Stomach (tissue), 9 donors: Measurements from ENCODE around the gene MDFI. TPM values are rescaled to one million over a fixed set of nuclear protein-coding genes. Genes with fewer than 3 reads are reported as not detected.
A peak's percentile ranks its signal among the peaks of the same experiment; 100 is the strongest.

Experiments used
- DNase-seq, 2 donors: peaks; one replicate each; pipeline versions ENCODE4 v3.0.0 to v3.0.0-alpha.2; 2013 to 2019
- H3K27ac ChIP-seq, 5 donors: fragments of 200-600 bp in 4 of 5; sonication (generic) in 4 of 5; one replicate each; pipeline ENCODE4 v1.5.1; 2013 to 2019; ENCODE audit warnings: mild to moderate bottlenecking in 1 of 5, moderate library complexity in 1 of 5
- H3K27me3 ChIP-seq, 3 donors: fragments of 200-600 bp; sonication (generic); one replicate each; pipeline ENCODE4 v1.5.1; 2017 to 2019; ENCODE audit warnings: mixed run types in 1 of 3
- H3K36me3 ChIP-seq, 4 donors: fragments of 200-600 bp; sonication (generic); 1 replicate in 3 of 4; 2 replicates in 1 of 4; pipeline ENCODE4 v1.5.1; 2016 to 2019
- H3K4me1 ChIP-seq, 4 donors: fragments of 200-600 bp; sonication (generic); one replicate each; pipeline ENCODE4 v1.5.1; 2016 to 2019
- H3K4me3 ChIP-seq, 4 donors: fragments of 200-600 bp; sonication (generic) in 3 of 4; one replicate each; pipeline ENCODE4 v1.5.1; 2016 to 2019; ENCODE audit warnings: mild to moderate bottlenecking in 1 of 4
- H3K9me3 ChIP-seq, 4 donors: fragments of 200-600 bp; sonication (generic); one replicate each; pipeline ENCODE4 v1.5.1; 2016 to 2019
- CTCF ChIP-seq, 7 experiments: fragments of 450-650 bp in 4 of 7; fragments of 200-600 bp in 3 of 7; sonication (generic) in 3 of 7; IDR thresholded peaks; one replicate each; pipeline ENCODE4 v1.5.1; 2016 to 2019; ENCODE audit warnings: antibody characterized with exemption in 7 of 7, control low read depth in 2 of 7, mild to moderate bottlenecking in 1 of 7
- EP300 ChIP-seq: sonication (generic); formaldehyde crosslinking; IDR thresholded peaks from one replicate; pipeline ENCODE4 v1.6.1; 2017; ENCODE audit warnings: antibody characterized with exemption
- POLR2A ChIP-seq, 4 donors: fragments of 450-650 bp; IDR thresholded peaks; one replicate each; pipeline ENCODE4 v1.6.1; 2016; ENCODE audit warnings: antibody characterized with exemption in 4 of 4, control low read depth in 2 of 4, mild to moderate bottlenecking in 1 of 4, moderate library complexity in 1 of 4
- POLR2AphosphoS5 ChIP-seq, 3 donors: sonication (generic); formaldehyde crosslinking; IDR thresholded peaks; one replicate each; pipeline ENCODE4 v1.6.1; 2016; ENCODE audit warnings: antibody characterized with exemption in 3 of 3
- WGBS, 5 donors: extraction: QIAGEN DNeasy Blood & Tissue Kit in 3 of 5; methylation state at CpG; one replicate each; pipeline versions ENCODE4 v1.1.5 to v1.1.7; 2013 to 2018; 5-methylcytosine and 5-hydroxymethylcytosine counted together
- intact Hi-C: fragments of 100-400 bp; cut with DNase I; formaldehyde crosslinking; loops from one replicate; pipeline ENCODE4 v1.15.1; 2023; ENCODE audit warnings: low total_unique reads
- polyA plus RNA-seq, 3 donors: library from polyadenylated mRNA; stranded (reverse); fragments of 200-250 nt; gene quantifications; one replicate each; pipeline ENCODE4 v1.2.3, GENCODE V29; 2013
- total RNA-seq, 5 donors: library from RNA; depleted of rRNA; stranded (reverse); fragments of >200 nt; gene quantifications; one replicate each; pipeline versions ENCODE4 v1.1.0 to v1.2.3, GENCODE V29; 2014 to 2016
- donor health status: healthy with polysubstance abuse.
- donor health status: Bipolar disorder and iron deficiency.
- donor health status: healthy.

MDFI gene
- total and polyA plus RNA-seq, 8 donors, result 3.7 to 17.2 (median 8.3) TPM; not detected in 1

DNA sequence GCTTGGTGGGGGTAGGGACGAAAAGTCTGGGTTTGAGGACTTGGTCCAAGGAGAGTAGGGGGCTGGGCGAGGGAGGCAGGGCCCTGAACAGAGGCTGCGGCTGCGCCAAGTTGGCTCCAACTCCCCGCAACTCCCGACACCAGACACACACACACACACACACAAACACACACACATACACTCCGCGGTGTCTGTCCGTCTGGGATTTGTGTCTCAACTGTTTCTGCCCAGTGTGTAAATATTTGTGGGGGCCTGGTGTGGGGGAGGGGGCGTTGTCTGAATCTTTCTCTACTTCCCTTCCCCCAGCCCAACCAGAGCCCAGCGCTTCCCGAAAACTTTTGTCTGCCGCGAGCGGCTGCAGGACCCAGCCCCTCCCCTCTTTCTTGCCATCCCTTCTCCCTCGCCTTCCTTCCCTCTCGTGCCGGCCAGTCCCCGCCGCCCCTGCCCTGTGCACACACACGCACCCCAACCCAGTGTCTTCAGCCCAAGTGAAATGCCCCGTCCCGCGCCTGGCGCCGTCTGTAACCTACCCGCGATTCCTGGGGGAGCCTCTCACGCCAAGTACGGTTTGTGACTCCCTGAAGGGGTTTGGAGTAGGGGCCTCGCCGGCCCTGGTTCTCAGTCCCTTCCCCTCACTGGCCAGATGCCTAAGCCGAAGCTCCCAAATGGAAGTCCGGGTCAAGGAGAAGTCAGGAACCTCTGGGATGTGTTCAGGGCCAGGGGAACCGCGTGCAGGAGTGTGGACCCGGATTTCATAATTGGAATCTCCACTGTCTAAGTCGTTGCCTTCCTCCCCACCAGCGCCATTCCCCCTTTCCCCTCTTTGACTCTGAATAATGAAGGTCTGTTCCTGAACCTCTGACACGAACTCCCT is 904 bp downstream of the MDFI start:
- WGBS, 5 donors, result 26 to 47% (median 38%) methylated on average over 29 to 40 of the region's 40 CpGs
- Histone ChIP-seq H3K27me3 (peaks cover 7 to 63% (median 28%) of the 10 kb centered on the region in 3 donors), H3K9me3 (no peaks in the 10 kb centered on the region), H3K27ac (peak overlapping the region in 3 of 5 donors; percentile 32 to 64 (median 56)), H3K4me1 (peaks cover 24 to 38% (median 29%) of the 10 kb centered on the region in 4 donors), H3K4me3 (peak overlapping the region; percentile 45 to 60 (median 48)), H3K36me3 (no peaks in the 10 kb centered on the region)
- TF ChIP-seq POLR2A (IDR thresholded peaks at IDR 0.05), result no peak
- no peak for TF ChIP-seq CTCF (IDR thresholded peaks at IDR 0.05)
- TF ChIP-seq POLR2AphosphoS5 (IDR thresholded peaks at IDR 0.05), result no peak
- TF ChIP-seq EP300, result no peak
- intact Hi-C loops, result no loop called here
- DNase-seq, result peak in 1 of 2 donors; percentile 88

GRCh38 chr6:41639809-41640371 is 1.6 kb downstream of the MDFI start:
- WGBS, 5 donors, result 73 to 89% (median 80%) methylated on average over 8 of the region's 8 CpGs
- peaks cover 24 to 34% (median 29%) of the 10 kb centered on the region in 4 donors for H3K4me1 ChIP-seq
- H3K27ac ChIP-seq, result peak overlapping the region in 1 of 5 donors; percentile 32
- intact Hi-C loops, result no loop called here
- H3K36me3 ChIP-seq, result no peaks in the 10 kb centered on the region
- peak in 1 of 2 donors; percentile 89 for DNase-seq
- no peak for TF ChIP-seq EP300
- TF ChIP-seq POLR2A (IDR thresholded peaks at IDR 0.05), result no peak
- TF ChIP-seq CTCF (IDR thresholded peaks at IDR 0.05), result no peak
- no peak for TF ChIP-seq POLR2AphosphoS5 (IDR thresholded peaks at IDR 0.05)
- peaks cover 7 to 56% (median 28%) of the 10 kb centered on the region in 3 donors for H3K27me3 ChIP-seq
- H3K4me3 ChIP-seq, result no peak overlapping the region
- H3K9me3 ChIP-seq, result no peaks in the 10 kb centered on the region

- Histone ChIP-seq H3K27me3 (peaks cover 7 to 55% (median 28%) of the 10 kb centered on the region in 3 donors), H3K27ac (no peak overlapping the region), H3K36me3 (no peaks in the 10 kb centered on the region), H3K4me1 (peaks cover 24 to 34% (median 29%) of the 10 kb centered on the region in 4 donors), H3K4me3 (no peak overlapping the region), H3K9me3 (no peaks in the 10 kb centered on the region)
- intact Hi-C loops, result no loop called here
- 89 to 97% (median 91%) methylated on average over 5 to 7 of the region's 7 CpGs; no CpG with 5 or more reads in 1 of the 5 donors for WGBS, 5 donors
- TF ChIP-seq POLR2AphosphoS5 (IDR thresholded peaks at IDR 0.05) (no peak), CTCF (IDR thresholded peaks at IDR 0.05) (no peak), EP300 (no peak), POLR2A (IDR thresholded peaks at IDR 0.05) (no peak)
- no peak for DNase-seq
These were observed 2.2 kb downstream of the MDFI start for GRCh38 chr6:41640426-41640825.

DNA sequence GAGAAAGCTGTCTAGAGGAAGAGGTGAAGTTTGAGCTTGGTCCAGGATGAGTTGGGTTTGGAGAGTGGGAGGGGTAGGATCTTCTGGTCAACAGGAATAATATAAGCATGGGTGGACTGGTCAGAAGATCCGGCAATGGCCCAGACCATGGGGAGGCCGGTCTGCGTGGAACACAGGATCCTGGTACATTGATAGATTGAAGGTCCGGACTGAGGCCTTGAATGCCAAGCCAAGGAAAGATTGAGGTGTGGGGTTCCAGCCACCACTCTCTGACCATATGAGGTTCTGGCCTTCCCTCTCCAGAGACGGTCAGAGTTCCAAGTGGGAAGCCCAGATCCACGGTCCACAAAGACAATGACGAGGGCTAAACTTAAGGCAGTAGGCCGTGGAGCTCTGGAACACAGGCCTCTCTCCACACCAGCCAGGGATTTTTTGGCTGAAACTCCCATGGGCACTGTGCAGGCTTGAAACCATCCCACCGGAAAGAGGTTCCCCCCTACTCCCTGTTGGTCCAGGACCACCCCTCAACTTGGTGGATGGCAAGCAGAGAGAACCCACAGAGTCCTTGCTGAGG is 3.2 kb downstream of the MDFI start:
- H3K4me3 ChIP-seq, result no peak overlapping the region
- no peaks in the 10 kb centered on the region for H3K36me3 ChIP-seq
- no peak for DNase-seq
- H3K27me3 ChIP-seq, result peaks cover 7 to 56% (median 28%) of the 10 kb centered on the region in 3 donors
- H3K9me3 ChIP-seq, result no peaks in the 10 kb centered on the region
- 83 to 97% (median 93%) methylated on average over 9 of the region's 9 CpGs for WGBS, 5 donors
- intact Hi-C loops, result no loop called here
- H3K4me1 ChIP-seq, result peaks cover 24 to 34% (median 28%) of the 10 kb centered on the region in 4 donors
- no peak overlapping the region for H3K27ac ChIP-seq
- TF ChIP-seq CTCF (IDR thresholded peaks at IDR 0.05) (no peak), POLR2A (IDR thresholded peaks at IDR 0.05) (no peak), EP300 (no peak), POLR2AphosphoS5 (IDR thresholded peaks at IDR 0.05) (no peak)
